Measurements from ENCODE around the gene PLA2G2C.

DNA sequence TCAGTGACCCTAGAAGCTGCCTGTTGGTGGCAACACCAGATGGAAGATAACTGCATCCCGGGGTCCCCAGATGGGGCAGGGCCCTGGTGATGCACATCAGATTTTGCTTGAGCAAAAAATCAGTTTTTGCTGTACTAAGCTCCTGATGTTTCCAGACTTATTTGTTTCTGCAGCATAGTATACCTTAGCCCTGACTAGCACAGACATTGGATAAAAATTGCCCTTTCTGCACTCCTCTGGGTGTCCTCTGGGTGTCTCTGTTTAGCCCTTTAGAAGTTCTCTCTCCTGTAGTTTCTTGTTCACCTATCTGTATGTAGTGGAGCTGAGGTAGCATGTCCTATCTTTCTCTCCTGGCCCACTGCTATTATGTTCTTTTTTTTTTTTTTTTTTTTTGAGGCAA, 30.3 kb upstream of the PLA2G2C start:
- TF ChIP-seq, protein P1, sequence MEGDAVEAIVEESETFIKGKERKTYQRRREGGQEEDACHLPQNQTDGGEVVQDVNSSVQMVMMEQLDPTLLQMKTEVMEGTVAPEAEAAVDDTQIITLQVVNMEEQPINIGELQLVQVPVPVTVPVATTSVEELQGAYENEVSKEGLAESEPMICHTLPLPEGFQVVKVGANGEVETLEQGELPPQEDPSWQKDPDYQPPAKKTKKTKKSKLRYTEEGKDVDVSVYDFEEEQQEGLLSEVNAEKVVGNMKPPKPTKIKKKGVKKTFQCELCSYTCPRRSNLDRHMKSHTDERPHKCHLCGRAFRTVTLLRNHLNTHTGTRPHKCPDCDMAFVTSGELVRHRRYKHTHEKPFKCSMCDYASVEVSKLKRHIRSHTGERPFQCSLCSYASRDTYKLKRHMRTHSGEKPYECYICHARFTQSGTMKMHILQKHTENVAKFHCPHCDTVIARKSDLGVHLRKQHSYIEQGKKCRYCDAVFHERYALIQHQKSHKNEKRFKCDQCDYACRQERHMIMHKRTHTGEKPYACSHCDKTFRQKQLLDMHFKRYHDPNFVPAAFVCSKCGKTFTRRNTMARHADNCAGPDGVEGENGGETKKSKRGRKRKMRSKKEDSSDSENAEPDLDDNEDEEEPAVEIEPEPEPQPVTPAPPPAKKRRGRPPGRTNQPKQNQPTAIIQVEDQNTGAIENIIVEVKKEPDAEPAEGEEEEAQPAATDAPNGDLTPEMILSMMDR (conservative IDR thresholded peaks at IDR 0.05; ENCODE audit: low read depth, low read length) = peak; percentile 52
- TF ChIP-seq EZH2 (IDR thresholded peaks at IDR 0.05; ENCODE audit: borderline replicate concordance, low read depth, low read length, poor library complexity, severe bottlenecking) = no peak
